SU-DHL-6 (cell line): ENCODE results near the gene ZNF302.

ENCODE experiments used
- H2AFZ ChIP-seq: fragments of 200-600 bp; sonication (generic); 2 replicates; pipeline ENCODE4 v1.6.1; 2014; ENCODE audit warnings: low read depth, mild to moderate bottlenecking, moderate library complexity, mixed read lengths, antibody characterized with exemption, low read length; ENCODE audit not compliant: severe bottlenecking
- H3F3A ChIP-seq: fragments of 200-600 bp; shearing (Covaris generic); 2 replicates; pipeline ENCODE4 v1.6.0; 2016; ENCODE audit warnings: antibody characterized with exemption, mild to moderate bottlenecking; ENCODE audit not compliant: insufficient read depth
- H3K27ac ChIP-seq: fragments of 200-600 bp; sonication (generic); 2 replicates; pipeline ENCODE4 v1.5.1; 2016; ENCODE audit warnings: low read depth, mild to moderate bottlenecking, low read length, moderate library complexity, mixed read lengths
- H3K27me3 ChIP-seq: fragments of 200-600 bp; sonication (generic), shearing (Covaris generic); 2 replicates; pipeline ENCODE4 v1.6.0; 2014; ENCODE audit warnings: mild to moderate bottlenecking, low read length
- H3K36me3 ChIP-seq: fragments of 200-600 bp; sonication (generic); 2 replicates; pipeline ENCODE4 v1.6.1; 2014; ENCODE audit warnings: mild to moderate bottlenecking, low read length, mixed read lengths
- H3K4me2 ChIP-seq: fragments of 300-600, 200-600 bp; shearing (Covaris generic), sonication (generic); 2 replicates; pipeline ENCODE4 v1.6.0; 2014; ENCODE audit warnings: low read length, low read depth, mild to moderate bottlenecking; ENCODE audit not compliant: poor library complexity, severe bottlenecking
- H3K4me3 ChIP-seq: fragments of 200-600 bp; sonication (generic); 2 replicates; pipeline ENCODE4 v1.5.1; 2014; ENCODE audit warnings: antibody characterized with exemption, low read length, mild to moderate bottlenecking, mixed read lengths; ENCODE audit not compliant: insufficient read depth, poor library complexity, severe bottlenecking
- H3K79me2 ChIP-seq: fragments of 200-600 bp; sonication (generic); 2 replicates; pipeline ENCODE4 v1.6.1; 2014; ENCODE audit warnings: mild to moderate bottlenecking, low read length, moderate library complexity; ENCODE audit not compliant: insufficient read depth
- H3K9ac ChIP-seq: fragments of 200-600 bp; sonication (generic); 2 replicates; pipeline ENCODE4 v1.7.0; 2014; ENCODE audit warnings: mild to moderate bottlenecking, low read length
- H3K9me2 ChIP-seq: fragments of 200-600 bp; sonication (generic); replicated peaks from 2 replicates; pipeline ENCODE4 v1.6.1; 2014; ENCODE audit warnings: low read length; ENCODE audit not compliant: insufficient read depth
- H3K9me3 ChIP-seq: fragments of 200-600 bp; sonication (generic); 2 replicates; pipeline ENCODE4 v1.6.1; 2014; ENCODE audit warnings: low read length, mixed read lengths; ENCODE audit not compliant: insufficient read depth
- H4K20me1 ChIP-seq: fragments of 200-600 bp; sonication (generic); 2 replicates; pipeline ENCODE4 v1.6.1; 2014; ENCODE audit warnings: low read depth, mild to moderate bottlenecking, antibody characterized with exemption, low read length, moderate library complexity, mixed read lengths
- CTCF ChIP-seq: fragments of 200-600 bp; sonication (generic); IDR thresholded peaks from one replicate; pipeline ENCODE4 v1.5.1; 2017; ENCODE audit warnings: antibody characterized with exemption, mild to moderate bottlenecking, low read length, moderate library complexity; ENCODE audit not compliant: insufficient read depth, poor library complexity, severe bottlenecking
- EZH2phosphoT487 ChIP-seq: fragments of 200-600 bp; sonication (generic), shearing (Covaris generic); conservative IDR thresholded peaks from 2 replicates; pipeline ENCODE4 v1.6.1; 2018; ENCODE audit warnings: mild to moderate bottlenecking, antibody characterized with exemption, low read length, moderate library complexity, mixed read lengths

Gene ZNF302

GRCh38 chr19:34655651-34656050 lies 21.8 kb upstream of the ZNF302 start:
- Histone ChIP-seq H3K27me3 (no peaks in the 10 kb centered on the region), H3K36me3 (no peaks in the 10 kb centered on the region), H3K9me2 (no peaks in the 10 kb centered on the region), H3K4me2 (no peak overlapping the region), H3K79me2 (no peaks in the 10 kb centered on the region), H2AFZ (no peak overlapping the region), H3F3A (no peaks in the 10 kb centered on the region), H3K27ac (no peak overlapping the region), H3K4me3 (no peak overlapping the region), H3K9ac (no peak overlapping the region), H4K20me1 (no peaks in the 10 kb centered on the region), H3K9me3 (no peaks in the 10 kb centered on the region)
- no peak for TF ChIP-seq EZH2phosphoT487
- no peak for TF ChIP-seq CTCF

GRCh38 chr19:34661357-34661756 lies 16.1 kb upstream of the ZNF302 start:
- no peaks in the 10 kb centered on the region for H3K36me3 ChIP-seq
- H3K79me2 ChIP-seq = no peaks in the 10 kb centered on the region
- H3K9me3 ChIP-seq = no peaks in the 10 kb centered on the region
- no peak overlapping the region for H2AFZ ChIP-seq
- H3F3A ChIP-seq = no peaks in the 10 kb centered on the region
- no peak overlapping the region for H3K27ac ChIP-seq
- H4K20me1 ChIP-seq = no peaks in the 10 kb centered on the region
- no peaks in the 10 kb centered on the region for H3K27me3 ChIP-seq
- no peaks in the 10 kb centered on the region for H3K9me2 ChIP-seq
- H3K4me2 ChIP-seq = no peak overlapping the region
- H3K4me3 ChIP-seq = no peak overlapping the region
- TF ChIP-seq EZH2phosphoT487 = no peak
- no peak for TF ChIP-seq CTCF
- no peak overlapping the region for H3K9ac ChIP-seq

GRCh38 chr19:34662919-34663318 lies 14.6 kb upstream of the ZNF302 start:
- Histone ChIP-seq H3K9me2 (no peaks in the 10 kb centered on the region), H3K9ac (no peak overlapping the region), H4K20me1 (no peaks in the 10 kb centered on the region), H3K79me2 (no peaks in the 10 kb centered on the region), H3K27me3 (no peaks in the 10 kb centered on the region), H3K4me3 (no peak overlapping the region), H2AFZ (no peak overlapping the region), H3K4me2 (no peak overlapping the region), H3K9me3 (no peaks in the 10 kb centered on the region), H3F3A (no peaks in the 10 kb centered on the region), H3K27ac (no peak overlapping the region), H3K36me3 (no peaks in the 10 kb centered on the region)
- no peak for TF ChIP-seq EZH2phosphoT487
- peak; percentile 64 for TF ChIP-seq CTCF
